DOHH2 (cell line): ENCODE data around the gene NOM1.

Source experiments
- CTCF ChIP-seq: fragments of 200-600 bp; sonication (generic); IDR thresholded peaks from one replicate; pipeline ENCODE4 v1.5.1; 2014; ENCODE audit warnings: antibody characterized with exemption, mild to moderate bottlenecking, low read depth, low read length; ENCODE audit not compliant: poor library complexity, severe bottlenecking
- EZH2phosphoT487 ChIP-seq: fragments of 200-600 bp; sonication (generic); IDR thresholded peaks from 2 replicates; pipeline ENCODE4 v1.6.1; 2017; ENCODE audit warnings: borderline replicate concordance, mild to moderate bottlenecking, antibody characterized with exemption, low read length, moderate library complexity, mixed read lengths

- TF ChIP-seq CTCF (no peak), EZH2phosphoT487 (no peak)
These were observed 56.1 kb downstream of the NOM1 start for GRCh38 chr7:157005456-157006204.
